ENCODE results near the gene THAP9.

Gene THAP9

DNA sequence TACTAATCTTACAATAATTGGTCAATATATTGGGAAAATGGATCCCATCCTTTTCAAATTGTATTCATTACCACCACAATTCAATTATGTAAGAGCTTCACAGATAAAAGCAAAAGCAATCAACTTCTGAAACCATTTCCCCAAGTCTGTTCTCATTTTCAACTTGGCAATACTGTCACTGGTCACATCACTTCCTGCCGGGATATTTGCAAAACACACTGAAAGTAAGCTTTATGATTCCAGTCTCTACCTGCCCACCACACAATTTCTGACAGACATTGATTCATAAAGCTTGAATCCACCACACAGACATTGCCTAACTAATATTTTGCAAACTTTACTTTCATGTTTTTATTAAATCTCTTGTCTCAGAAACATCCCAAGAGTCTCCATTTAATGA is 56.5 kb downstream of the THAP9 start:
- H3K27ac ChIP-seq: no peak overlapping the region
- TF ChIP-seq CTCF (IDR thresholded peaks at IDR 0.05) (no peak), ZFX (IDR thresholded peaks at IDR 0.05; ENCODE audit: borderline replicate concordance) (no peak)

DNA sequence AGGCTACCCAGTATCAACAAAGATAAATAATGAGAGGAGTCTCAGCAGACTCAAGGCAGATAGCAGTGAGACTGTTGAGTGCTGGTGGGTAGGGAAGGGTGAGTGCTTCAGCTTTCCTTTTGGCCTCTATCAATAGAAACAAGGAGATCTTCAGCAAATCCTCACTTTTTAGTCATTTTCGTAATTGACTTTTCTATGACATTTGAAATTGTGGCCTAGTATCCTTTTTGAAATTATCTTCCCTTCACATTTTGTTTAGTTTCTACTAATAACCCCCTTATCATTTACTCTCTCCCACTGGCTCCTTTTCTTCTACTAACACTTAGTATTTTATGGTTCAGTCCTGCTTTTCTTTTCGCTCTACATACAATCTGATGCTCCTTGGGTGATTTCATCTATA is 65.2 kb downstream of the THAP9 start:
- TF ChIP-seq ZFX (IDR thresholded peaks at IDR 0.05; ENCODE audit: borderline replicate concordance) (no peak), CTCF (IDR thresholded peaks at IDR 0.05) (no peak)
- H3K27ac ChIP-seq: no peak overlapping the region

- no peak overlapping the region for H3K27ac ChIP-seq
- TF ChIP-seq ZFX (IDR thresholded peaks at IDR 0.05; ENCODE audit: borderline replicate concordance): no peak
- no peak for TF ChIP-seq CTCF (IDR thresholded peaks at IDR 0.05)
Measured at GRCh38 chr4:82968972-82969371, 68.4 kb downstream of the THAP9 start.

GRCh38 chr4:82969414-82969813 is 68.9 kb downstream of the THAP9 start:
- TF ChIP-seq ZFX (IDR thresholded peaks at IDR 0.05; ENCODE audit: borderline replicate concordance): no peak
- no peak for TF ChIP-seq CTCF (IDR thresholded peaks at IDR 0.05)
- no peak overlapping the region for H3K27ac ChIP-seq
